Umbilical cord (tissue), 2 donors: Measurements from ENCODE around the gene MYB. TPM values are rescaled to one million over a fixed set of nuclear protein-coding genes. Genes with fewer than 3 reads are reported as not detected.
"Not testable (repeated sequence)": the region's sequence is repeated elsewhere in the genome, so short reads cannot be mapped to it uniquely, and the experiment has no call there.

Experiments
- DNase-seq: peaks from one replicate; pipeline ENCODE4 v3.0.0-alpha.2; 2015; ENCODE audit warnings: low spot score
- total RNA-seq: library from RNA; depleted of rRNA; stranded (reverse); fragments of >200 nt; gene quantifications from one replicate; pipeline ENCODE4 v1.2.3, GENCODE V29; 2014; ENCODE audit warnings: low replicate concordance; ENCODE audit not compliant: insufficient read depth

The MYB gene
- total RNA-seq, 1 donor from 2014 or later = 0.72 TPM

GRCh38 chr6:135163440-135163738, 17.7 kb upstream of the MYB start:
- no peak for DNase-seq

GRCh38 chr6:135164387-135164786, 16.7 kb upstream of the MYB start:
- DNase-seq = not testable (repeated sequence)

- no peak for DNase-seq
Observed at GRCh38 chr6:135165031-135165430, 16.1 kb upstream of the MYB start.

- no peak for DNase-seq
Observed at GRCh38 chr6:135166515-135166914, 14.6 kb upstream of the MYB start.

GRCh38 chr6:135167617-135168016, 13.5 kb upstream of the MYB start:
- DNase-seq = no peak

- no peak for DNase-seq
Observed at GRCh38 chr6:135168766-135169165, 12.3 kb upstream of the MYB start.

GRCh38 chr6:135170238-135170637, 10.9 kb upstream of the MYB start:
- no peak for DNase-seq

- DNase-seq = no peak
Observed at GRCh38 chr6:135170849-135171248, 10.3 kb upstream of the MYB start.

GRCh38 chr6:135173242-135173988, 7.7 kb upstream of the MYB start:
- no peak for DNase-seq

- DNase-seq = no peak
Observed at GRCh38 chr6:135173989-135174484, 7.1 kb upstream of the MYB start.

GRCh38 chr6:135176058-135176457, 5.0 kb upstream of the MYB start:
- no peak for DNase-seq

GRCh38 chr6:135176464-135176863, 4.6 kb upstream of the MYB start:
- DNase-seq = no peak

- no peak for DNase-seq
Observed at GRCh38 chr6:135179372-135179771, 1.7 kb upstream of the MYB start.

GRCh38 chr6:135179920-135180541, 1.1 kb upstream of the MYB start:
- DNase-seq = no peak

GRCh38 chr6:135181333-135182070, 394 bp downstream of the MYB start:
- DNase-seq = no peak

GRCh38 chr6:135182071-135183001, 1.2 kb downstream of the MYB start:
- DNase-seq = peak; percentile 5

GRCh38 chr6:135183002-135183531, 2.0 kb downstream of the MYB start:
- DNase-seq = peak; percentile 8

- peak; percentile 28 for DNase-seq
Observed at GRCh38 chr6:135183532-135184440, 2.7 kb downstream of the MYB start.

- DNase-seq = peak; percentile 63
Observed at GRCh38 chr6:135185483-135185882, 4.4 kb downstream of the MYB start.

- no peak for DNase-seq
Observed at GRCh38 chr6:135186255-135186654, 5.1 kb downstream of the MYB start.
